Measurements from ENCODE around the gene CHRD. TPM values are rescaled to one million over a fixed set of nuclear protein-coding genes. Genes with fewer than 3 reads are reported as not detected.

CHRD gene
- total RNA-seq, 4 donors from 2014 or later, result 0.11 to 10.7 (median 2.8) TPM

DNA sequence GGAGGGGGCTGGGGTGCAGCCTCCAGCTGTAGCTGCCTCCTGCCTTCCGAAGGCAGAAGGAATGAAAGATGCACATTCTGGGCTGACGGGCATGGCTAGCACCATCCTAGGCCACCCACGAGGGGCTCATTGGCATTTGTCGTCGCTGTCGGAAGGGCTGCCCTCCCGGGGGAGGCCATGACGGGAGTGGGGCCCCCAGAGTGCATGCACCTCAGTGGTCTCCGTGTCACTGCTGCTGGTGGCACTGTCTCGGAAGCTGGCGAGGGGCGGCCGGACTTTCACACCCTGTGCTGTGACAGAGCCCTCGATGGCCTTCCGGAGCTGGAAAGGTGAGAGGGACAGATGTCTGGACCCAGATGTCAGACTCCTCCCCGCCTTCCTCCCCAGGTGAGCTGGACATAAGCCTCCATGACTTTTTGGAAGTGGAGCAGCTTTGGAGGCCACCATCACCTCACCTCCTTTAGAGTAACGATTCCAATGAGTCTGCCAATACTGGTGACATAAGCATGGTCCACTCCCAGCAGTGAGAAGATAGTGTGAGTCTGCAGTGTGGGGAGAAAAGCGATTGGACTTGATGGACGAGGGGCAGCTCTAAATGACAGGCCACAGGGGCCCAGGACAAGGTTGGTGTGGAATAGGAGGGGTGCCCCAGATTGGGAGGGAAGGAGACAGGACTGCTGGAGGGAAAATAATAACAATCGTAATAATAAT lies 33.2 kb upstream of the CHRD start:
- 93 to 94% methylated on average over 7 to 12 of the region's 20 CpGs for WGBS, 2 donors

DNA sequence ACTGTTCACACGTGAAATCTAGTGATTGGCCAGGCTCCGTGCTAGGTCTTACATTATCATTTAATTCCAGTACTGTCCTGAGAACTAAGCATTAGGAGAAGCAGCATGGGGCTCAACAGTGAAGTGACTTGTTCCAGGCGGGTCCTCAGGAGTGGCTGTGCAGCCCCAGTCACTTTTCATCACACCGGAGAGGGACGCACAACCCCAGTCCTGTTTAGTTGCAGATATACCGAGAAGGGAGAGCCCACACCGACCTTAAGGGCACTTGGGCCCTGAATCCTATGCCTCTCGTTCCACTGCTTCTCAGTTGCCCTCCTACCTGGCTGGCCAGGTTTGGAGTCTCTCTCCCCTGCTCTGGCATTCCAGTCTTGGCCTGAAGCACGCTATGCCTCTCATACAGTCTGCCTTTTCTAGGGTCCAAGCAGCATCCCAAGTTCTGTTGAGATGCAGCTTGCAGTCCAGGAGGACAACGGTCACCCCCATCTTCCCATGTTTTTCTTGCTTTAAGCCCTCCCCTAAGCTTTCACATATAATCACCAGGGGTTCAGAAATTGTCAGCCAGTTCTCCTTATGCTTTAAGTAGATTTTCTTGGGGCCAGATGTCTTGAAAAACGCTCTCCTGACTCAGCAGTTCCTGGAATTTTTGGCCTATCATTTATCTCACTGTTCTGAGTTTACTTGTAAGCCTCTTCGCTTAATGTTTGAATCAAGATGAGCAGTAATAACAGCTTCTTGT lies 32.4 kb upstream of the CHRD start:
- H3K9me3 ChIP-seq, result no peaks in the 10 kb centered on the region
- no peak for DNase-seq
- intact Hi-C loops (cut with DNase I), result no loop called here
- 74 to 77% methylated on average over 12 of the region's 12 CpGs for WGBS, 2 donors
- peaks cover 4 to 40% (median 5%) of the 10 kb centered on the region in 3 donors for H3K36me3 ChIP-seq
- no peaks in the 10 kb centered on the region for H3K27me3 ChIP-seq
- peaks cover 5 to 58% (median 17%) of the 10 kb centered on the region in 3 donors for H3K4me1 ChIP-seq
- no peak overlapping the region for H3K27ac ChIP-seq
- no peak overlapping the region for H3K4me3 ChIP-seq
- TF ChIP-seq, protein P1, sequence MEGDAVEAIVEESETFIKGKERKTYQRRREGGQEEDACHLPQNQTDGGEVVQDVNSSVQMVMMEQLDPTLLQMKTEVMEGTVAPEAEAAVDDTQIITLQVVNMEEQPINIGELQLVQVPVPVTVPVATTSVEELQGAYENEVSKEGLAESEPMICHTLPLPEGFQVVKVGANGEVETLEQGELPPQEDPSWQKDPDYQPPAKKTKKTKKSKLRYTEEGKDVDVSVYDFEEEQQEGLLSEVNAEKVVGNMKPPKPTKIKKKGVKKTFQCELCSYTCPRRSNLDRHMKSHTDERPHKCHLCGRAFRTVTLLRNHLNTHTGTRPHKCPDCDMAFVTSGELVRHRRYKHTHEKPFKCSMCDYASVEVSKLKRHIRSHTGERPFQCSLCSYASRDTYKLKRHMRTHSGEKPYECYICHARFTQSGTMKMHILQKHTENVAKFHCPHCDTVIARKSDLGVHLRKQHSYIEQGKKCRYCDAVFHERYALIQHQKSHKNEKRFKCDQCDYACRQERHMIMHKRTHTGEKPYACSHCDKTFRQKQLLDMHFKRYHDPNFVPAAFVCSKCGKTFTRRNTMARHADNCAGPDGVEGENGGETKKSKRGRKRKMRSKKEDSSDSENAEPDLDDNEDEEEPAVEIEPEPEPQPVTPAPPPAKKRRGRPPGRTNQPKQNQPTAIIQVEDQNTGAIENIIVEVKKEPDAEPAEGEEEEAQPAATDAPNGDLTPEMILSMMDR (IDR thresholded peaks at IDR 0.05), result no peak

More for the DNA sequence above, 33.2 kb upstream of the CHRD start:
- no peak for TF ChIP-seq POLR2A (IDR thresholded peaks at IDR 0.05)
- TF ChIP-seq, protein P1 (IDR thresholded peaks at IDR 0.05), result no peak
- intact Hi-C loops (cut with DNase I), result no loop called here
- Histone ChIP-seq H3K27me3 (no peaks in the 10 kb centered on the region), H3K27ac (peak overlapping the region in 2 of 4 donors; percentile 44 to 64), H3K4me1 (peaks cover 11 to 58% (median 19%) of the 10 kb centered on the region in 3 donors), H3K36me3 (peaks cover 4 to 48% (median 5%) of the 10 kb centered on the region in 3 donors), H3K4me3 (no peak overlapping the region), H3K9me3 (no peaks in the 10 kb centered on the region)
- DNase-seq, result no peak

- peaks cover 3 to 55% (median 14%) of the 10 kb centered on the region in 3 donors for H3K4me1 ChIP-seq
- no peaks in the 10 kb centered on the region for H3K27me3 ChIP-seq
- no peak overlapping the region for H3K4me3 ChIP-seq
- intact Hi-C loops (cut with DNase I), result no loop called here
- no peak for TF ChIP-seq POLR2A (IDR thresholded peaks at IDR 0.05)
- TF ChIP-seq, protein P1 (IDR thresholded peaks at IDR 0.05), result no peak
- no peaks in the 10 kb centered on the region for H3K9me3 ChIP-seq
- WGBS, 2 donors, result 60 to 87% methylated on average over 1 to 4 of the region's 4 CpGs
- peaks cover 3 to 34% (median 4%) of the 10 kb centered on the region in 3 donors for H3K36me3 ChIP-seq
- no peak for DNase-seq
- H3K27ac ChIP-seq, result no peak overlapping the region
Observed at GRCh38 chr3:184348057-184348382, 31.8 kb upstream of the CHRD start.

GRCh38 chr3:184349563-184350470 lies 30.0 kb upstream of the CHRD start:
- no peak overlapping the region for H3K4me3 ChIP-seq
- H3K27ac ChIP-seq, result no peak overlapping the region
- no peaks in the 10 kb centered on the region for H3K9me3 ChIP-seq
- TF ChIP-seq POLR2A (IDR thresholded peaks at IDR 0.05), result no peak
- TF ChIP-seq, protein P1 (IDR thresholded peaks at IDR 0.05), result no peak
- no peak for DNase-seq
- intact Hi-C loops (cut with DNase I), result loop anchor here (10.0 kb wide), 1 partner anchor 45 kb away; no protein-coding TSS in a partner anchor
- no peaks in the 10 kb centered on the region for H3K27me3 ChIP-seq
- WGBS, 2 donors, result 91 to 93% methylated on average over 10 of the region's 10 CpGs
- peaks cover 0 to 18% (median 0%) of the 10 kb centered on the region in 3 donors for H3K36me3 ChIP-seq
- H3K4me1 ChIP-seq, result peaks cover 0 to 45% (median 12%) of the 10 kb centered on the region in 3 donors

All from esophagus squamous epithelium (tissue), 5 donors.